Effector CD4-positive, alpha-beta T cell (primary cell): ENCODE data around the gene BBS1. TPM values are rescaled to one million over a fixed set of nuclear protein-coding genes. Genes with fewer than 3 reads are reported as not detected.
"Not testable (repeated sequence)": the region's sequence is repeated elsewhere in the genome, so short reads cannot be mapped to it uniquely, and the experiment has no call there.

Experiments
- DNase-seq: peaks from one replicate; pipeline ENCODE4 v3.0.0-alpha.2; 2020
- total RNA-seq: gene quantifications from one replicate; lab custom pipeline; 2026; lab: John Stamatoyannopoulos, UW

The BBS1 gene
- not detected for total RNA-seq

- peak; percentile 73 for DNase-seq
Observed at GRCh38 chr11:66510271-66510989, at the start of gene BBS1. Gene BBS1, plus strand, starts transcription at chr11:66510635. Its CDS starts 25 bp downstream, at chr11:66510660.

- no peak for DNase-seq
Observed at GRCh38 chr11:66462010-66462409, 48.4 kb upstream of the BBS1 start.

- DNase-seq: no peak
Observed at GRCh38 chr11:66462911-66463310, 47.5 kb upstream of the BBS1 start.

DNA sequence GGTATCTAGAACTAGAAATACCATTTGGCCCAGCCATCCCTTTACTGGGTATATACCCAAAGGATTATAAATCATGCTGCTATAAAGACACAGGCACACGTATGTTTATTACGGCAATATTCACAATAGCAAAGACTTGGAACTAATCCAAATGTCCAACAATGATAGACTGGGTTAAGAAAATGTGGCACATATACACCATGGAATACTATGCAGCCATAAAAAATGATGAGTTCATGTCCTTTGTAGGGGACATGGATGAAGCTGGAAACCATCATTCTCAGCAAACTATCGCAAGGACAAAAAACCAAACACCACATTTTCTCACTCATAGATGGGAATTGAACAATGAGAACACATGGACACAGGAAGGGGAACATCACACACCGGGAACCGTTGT is 46.3 kb upstream of the BBS1 start:
- not testable (repeated sequence) for DNase-seq

DNA sequence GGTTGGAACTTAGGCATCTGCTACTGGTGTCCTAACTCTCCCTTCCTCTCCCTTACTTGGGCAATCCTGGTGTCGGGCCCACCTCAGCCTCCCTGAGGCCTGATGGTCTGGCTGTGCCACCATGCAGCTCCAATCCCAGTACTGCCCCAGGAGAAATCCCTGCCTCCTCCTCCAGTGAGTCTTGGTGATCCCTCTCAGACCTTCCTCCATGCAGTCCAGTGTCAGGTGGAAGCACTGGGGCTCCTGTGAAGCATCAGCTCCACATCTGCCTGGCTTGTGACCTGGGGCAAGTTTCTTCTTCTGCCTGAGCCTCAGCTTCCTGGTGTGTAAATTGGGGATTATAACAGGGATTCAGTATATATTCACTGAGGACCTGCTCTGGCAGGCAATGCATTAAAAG is 45.5 kb upstream of the BBS1 start:
- no peak for DNase-seq

DNA sequence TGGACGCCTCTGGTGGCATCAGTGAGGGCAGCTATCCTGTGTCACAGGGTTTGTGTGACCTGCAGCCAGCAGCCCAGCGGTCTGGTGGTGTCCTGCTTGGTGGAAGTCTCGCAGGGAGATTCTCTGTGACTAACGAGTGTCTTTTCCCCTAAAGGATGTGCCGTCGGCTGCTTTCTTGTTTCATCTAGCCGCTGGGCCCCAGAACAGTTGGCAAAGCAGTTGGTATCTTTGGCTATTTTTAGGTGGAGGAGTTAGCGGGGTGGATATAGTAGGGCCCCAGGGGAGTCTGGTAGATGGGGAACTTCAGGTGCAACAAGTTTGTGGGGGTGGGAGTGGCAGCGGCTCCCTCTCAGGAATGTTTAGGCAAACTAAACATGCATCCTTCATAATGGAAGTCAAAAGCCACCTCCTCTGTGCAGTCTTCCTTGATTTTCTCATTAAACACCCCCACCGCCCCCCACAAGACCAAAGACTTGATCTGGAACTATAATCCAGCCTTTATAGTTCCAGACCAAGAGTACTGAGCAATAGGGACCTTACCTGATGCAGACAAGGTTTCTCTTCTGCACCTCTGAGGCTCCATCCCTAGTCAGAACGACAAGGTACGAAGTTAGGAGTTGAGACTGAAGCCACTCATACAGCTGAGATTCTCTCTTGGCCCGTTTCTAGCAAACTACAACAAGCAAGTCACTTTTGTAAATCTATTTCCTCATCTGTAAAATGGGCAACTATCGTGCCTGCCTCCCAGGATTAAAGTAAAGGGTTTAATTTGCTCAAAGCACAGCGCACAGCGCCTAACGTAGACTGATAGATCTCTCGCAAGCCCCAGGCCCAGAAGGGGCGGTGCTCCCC is 44.8 kb upstream of the BBS1 start:
- no peak for DNase-seq

GRCh38 chr11:66466225-66467033 is 44.0 kb upstream of the BBS1 start, which contains the start of gene PELI3:
Gene PELI3, plus strand, starts transcription at chr11:66466905. Its CDS starts 1,224 bp downstream, at chr11:66468129.
- DNase-seq: peak; percentile 92

DNA sequence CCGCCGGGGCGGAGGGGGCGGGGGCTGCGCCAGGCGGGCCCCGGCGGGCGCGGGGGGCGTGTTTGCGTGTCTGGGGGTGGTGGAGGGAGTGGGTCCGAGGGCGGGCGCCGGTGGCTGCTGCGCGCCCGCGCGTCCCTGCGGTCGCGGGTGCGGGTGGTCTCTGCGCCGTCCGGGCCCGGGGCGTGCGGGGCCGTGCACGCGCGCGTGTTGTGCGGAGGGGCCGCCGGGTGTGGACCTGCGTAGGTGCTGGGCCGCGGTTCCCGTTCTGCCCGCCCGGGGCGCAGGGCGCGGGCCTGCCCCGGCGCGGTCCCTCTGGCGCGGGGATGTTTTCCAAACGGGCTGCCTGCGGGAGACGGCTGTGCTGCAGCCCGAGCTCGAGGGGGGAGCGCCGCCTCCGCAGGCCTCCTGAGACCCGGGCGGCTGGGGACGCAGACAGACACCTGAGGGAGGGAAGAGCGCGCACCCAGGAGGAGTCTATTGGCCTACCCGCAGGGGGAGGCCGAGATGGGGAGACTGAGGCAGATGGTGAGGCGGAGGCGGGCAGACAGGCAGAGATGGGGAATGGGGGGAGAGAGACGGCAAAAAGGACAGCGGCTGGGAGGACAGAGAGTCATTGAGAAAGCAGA is 43.3 kb upstream of the BBS1 start:
- no peak for DNase-seq

- no peak for DNase-seq
Observed at GRCh38 chr11:66467756-66468155, 42.7 kb upstream of the BBS1 start.

DNA sequence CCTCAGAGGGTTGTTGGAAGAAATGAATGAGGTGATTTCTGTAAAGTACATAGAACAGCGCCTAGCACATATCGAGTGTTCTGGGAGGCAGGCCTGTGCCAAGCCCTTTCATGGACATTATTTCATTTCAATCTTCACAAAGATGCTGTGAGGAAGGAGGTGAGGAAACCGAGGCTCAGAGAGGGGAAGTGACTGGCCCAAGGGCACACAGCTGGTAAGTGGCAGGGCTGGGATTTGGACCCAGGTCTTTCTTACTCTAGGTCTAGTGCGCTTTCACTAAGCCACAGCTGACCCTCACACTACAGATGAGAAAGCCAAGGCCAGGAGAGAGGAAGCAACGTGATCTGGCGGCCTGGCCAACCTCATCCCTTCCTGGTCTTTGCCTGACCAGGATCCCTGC is 41.7 kb upstream of the BBS1 start:
- DNase-seq: no peak

DNA sequence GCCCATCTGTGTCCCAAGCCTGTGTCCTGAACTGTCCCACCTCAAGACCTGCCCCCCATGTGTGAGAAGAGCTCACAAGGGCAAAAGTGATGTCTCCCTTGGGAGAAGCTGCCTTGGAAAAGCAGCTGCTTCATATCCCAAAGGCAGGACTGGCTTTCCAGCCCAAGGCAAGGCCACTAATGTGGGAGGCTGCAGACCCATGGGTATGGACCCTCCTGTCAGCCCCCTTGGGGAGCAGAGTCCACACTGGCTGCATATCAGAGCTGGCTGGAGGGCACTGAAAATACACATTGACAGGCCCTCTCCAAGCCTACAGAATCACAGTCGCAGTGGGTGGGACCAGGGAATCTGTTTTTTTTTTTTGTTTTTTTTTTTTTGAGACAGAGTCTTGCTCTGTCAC is 41.0 kb upstream of the BBS1 start:
- no peak for DNase-seq

- no peak for DNase-seq
Observed at GRCh38 chr11:66470015-66470414, 40.4 kb upstream of the BBS1 start.

- DNase-seq: no peak
Observed at GRCh38 chr11:66471142-66471541, 39.3 kb upstream of the BBS1 start.

DNA sequence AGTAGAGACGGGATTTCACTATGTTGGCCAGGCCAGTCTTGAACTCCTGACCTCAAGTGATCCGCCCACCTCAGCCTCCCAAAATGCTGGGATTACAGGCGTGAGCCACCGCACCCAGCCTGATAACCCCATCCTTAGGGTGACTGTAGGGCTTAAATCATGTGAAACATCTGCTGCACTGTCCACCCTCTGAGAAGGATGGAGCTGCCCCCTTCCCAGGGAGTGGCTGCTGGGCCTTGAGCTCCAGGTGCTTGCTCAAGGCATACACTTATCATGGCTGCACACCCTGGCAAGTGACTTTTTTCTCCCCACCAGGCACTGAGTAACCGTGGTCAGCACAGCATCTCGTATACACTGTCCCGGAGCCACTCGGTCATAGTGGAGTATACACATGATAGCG is 38.4 kb upstream of the BBS1 start:
- no peak for DNase-seq

- DNase-seq: no peak
Observed at GRCh38 chr11:66473167-66473566, 37.3 kb upstream of the BBS1 start.

DNA sequence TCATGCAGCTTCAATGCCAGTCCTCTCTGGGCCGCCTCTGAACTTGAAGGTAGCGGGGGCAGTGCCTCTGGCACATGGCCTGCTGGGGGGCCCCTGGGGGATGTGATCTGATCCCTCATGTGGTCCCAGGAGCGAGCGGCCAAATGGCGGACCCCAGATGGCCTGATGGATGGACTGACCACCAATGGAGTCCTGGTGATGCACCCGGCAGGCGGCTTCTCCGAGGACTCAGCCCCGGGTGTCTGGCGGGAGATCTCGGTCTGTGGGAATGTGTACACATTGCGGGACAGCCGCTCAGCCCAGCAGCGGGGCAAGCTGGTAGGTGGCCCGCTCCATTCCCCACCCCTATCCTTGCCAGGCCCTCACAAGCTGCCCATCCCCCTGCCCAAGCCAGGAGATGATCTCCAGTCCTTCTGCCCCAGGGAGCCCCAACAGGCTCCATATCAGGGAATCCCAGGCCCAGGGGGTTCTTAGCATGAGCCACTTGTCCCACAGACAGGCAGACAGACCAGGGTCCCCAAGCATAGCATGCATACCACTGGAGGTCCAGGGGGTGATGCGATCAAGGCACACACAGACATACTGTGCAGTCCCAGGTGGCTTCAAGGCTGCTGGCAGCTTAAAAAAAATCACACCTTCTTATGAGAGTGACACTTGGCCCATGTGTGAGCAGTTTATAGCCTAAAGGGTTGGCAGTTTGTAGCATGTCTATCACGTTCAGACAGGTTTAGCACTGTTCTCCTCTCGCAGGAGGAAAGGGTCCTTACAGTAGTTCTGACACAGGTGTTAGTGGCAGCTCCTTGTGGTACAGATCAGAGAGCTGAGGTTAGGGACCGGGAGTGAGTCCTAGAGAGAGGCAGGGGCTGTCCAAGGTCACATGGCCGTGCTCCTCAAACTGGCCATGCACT is 36.6 kb upstream of the BBS1 start:
- no peak for DNase-seq

DNA sequence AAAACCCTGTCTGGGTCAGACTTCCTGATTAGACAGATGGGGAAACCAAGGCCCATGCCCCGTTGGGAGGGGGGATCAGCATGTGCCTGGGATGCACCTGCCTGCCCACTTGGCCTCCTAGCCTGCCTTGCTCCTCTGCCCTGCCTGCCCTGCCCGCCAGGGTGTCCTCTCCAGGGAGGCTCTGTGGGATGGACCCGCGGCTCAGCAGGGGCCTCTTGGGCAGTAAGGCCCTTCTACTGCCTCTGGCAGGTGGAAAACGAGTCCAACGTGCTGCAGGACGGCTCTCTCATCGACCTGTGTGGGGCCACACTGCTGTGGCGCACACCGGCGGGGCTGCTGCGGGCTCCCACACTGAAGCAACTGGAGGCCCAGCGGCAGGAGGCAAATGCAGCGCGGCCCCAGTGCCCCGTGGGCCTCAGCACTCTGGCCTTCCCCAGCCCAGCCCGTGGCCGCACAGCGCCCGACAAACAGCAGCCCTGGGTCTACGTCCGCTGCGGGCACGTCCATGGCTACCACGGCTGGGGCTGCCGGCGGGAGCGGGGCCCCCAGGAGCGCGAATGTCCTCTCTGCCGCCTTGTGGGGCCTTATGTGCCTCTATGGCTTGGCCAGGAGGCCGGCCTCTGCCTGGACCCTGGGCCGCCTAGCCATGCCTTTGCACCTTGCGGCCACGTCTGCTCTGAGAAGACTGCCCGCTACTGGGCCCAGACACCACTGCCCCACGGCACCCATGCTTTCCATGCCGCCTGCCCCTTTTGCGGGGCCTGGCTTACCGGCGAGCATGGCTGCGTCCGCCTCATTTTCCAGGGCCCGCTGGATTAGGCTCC is 34.9 kb upstream of the BBS1 start:
- no peak for DNase-seq

- DNase-seq: no peak
Observed at GRCh38 chr11:66476173-66476840, 34.1 kb upstream of the BBS1 start.

DNA sequence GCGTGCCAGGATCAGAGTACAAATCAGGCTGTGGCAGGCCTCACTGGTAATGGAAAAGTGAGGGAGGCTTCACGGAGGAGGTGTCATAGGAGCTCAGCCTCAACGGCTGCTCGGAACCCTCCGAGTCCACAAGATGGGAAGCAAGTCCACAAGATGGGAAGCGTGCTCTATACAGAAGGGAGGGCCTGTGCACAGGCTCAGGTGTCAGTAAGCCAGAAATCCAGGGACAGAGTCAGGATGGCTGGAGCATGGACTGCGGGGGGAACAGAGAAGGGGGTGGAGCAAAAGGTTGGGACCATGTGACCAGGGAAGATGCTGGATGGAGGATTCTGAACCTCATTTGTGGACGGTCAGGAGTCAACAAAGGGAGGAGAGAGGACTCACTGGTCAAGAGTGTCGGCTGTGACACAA is 33.6 kb upstream of the BBS1 start:
- no peak for DNase-seq
